Neural progenitor cell (in vitro differentiated cells): ENCODE measurements around the gene CTNNBL1. TPM values are rescaled to one million over a fixed set of nuclear protein-coding genes. Genes with fewer than 3 reads are reported as not detected.
"Not testable (repeated sequence)": the region's sequence is repeated elsewhere in the genome, so short reads cannot be mapped to it uniquely, and the experiment has no call there.

Experiments
- DNase-seq: peaks from one replicate; pipeline ENCODE4 v3.0.0-alpha.2; 2016; ENCODE audit warnings: low spot score
- H2AFZ ChIP-seq: fragments of 200-600 bp; sonication (generic); replicated peaks from 2 replicates; pipeline ENCODE4 v1.6.1; 2016; ENCODE audit warnings: antibody characterized with exemption
- H3F3A ChIP-seq: fragments of 200-600 bp; sonication (generic); 2 replicates; pipeline ENCODE4 v1.6.1; 2016; ENCODE audit warnings: antibody characterized with exemption, low read depth
- H3K27ac ChIP-seq: fragments of 200-600 bp; sonication (generic); 2 replicates; pipeline ENCODE4 v1.5.1; 2016; ENCODE audit warnings: mild to moderate bottlenecking
- H3K27me3 ChIP-seq: fragments of 200-600 bp; sonication (generic); 2 replicates; pipeline ENCODE4 v1.6.1; 2016; ENCODE audit warnings: mild to moderate bottlenecking, moderate library complexity
- H3K36me3 ChIP-seq: fragments of 200-600 bp; sonication (generic); 2 replicates; pipeline ENCODE4 v1.5.1; 2016
- H3K4me1 ChIP-seq: fragments of 200-600 bp; sonication (generic); 2 replicates; pipeline ENCODE4 v1.6.1; 2016; ENCODE audit warnings: mixed run types
- H3K4me2 ChIP-seq: fragments of 200-600 bp; sonication (generic); 2 replicates; pipeline ENCODE4 v1.6.1; 2016
- H3K4me3 ChIP-seq: fragments of 200-600 bp; sonication (generic); 2 replicates; pipeline ENCODE4 v1.5.1; 2016
- H3K79me2 ChIP-seq: fragments of 200-600 bp; sonication (generic); 2 replicates; pipeline ENCODE4 v1.6.1; 2016; ENCODE audit warnings: low read depth
- H3K9ac ChIP-seq: fragments of 200-600 bp; sonication (generic); 2 replicates; pipeline ENCODE4 v1.6.1; 2016
- H3K9me3 ChIP-seq: fragments of 200-600 bp; sonication (generic); 2 replicates; pipeline ENCODE4 v1.5.1; 2016; ENCODE audit warnings: low read depth
- H4K20me1 ChIP-seq: fragments of 200-600 bp; sonication (generic); 2 replicates; pipeline ENCODE4 v1.6.1; 2016; ENCODE audit warnings: low read depth
- H3K27ac Mint-ChIP-seq: 3 replicates; pipeline ENCODE4 v1.8.0; 2021; ENCODE audit warnings: mixed read lengths
- H3K27me3 Mint-ChIP-seq: 2 replicates; pipeline ENCODE4 v1.8.0; 2022; ENCODE audit warnings: low read depth, mild to moderate bottlenecking, inconsistent platforms, moderate library complexity, mixed read lengths; ENCODE audit not compliant: insufficient read depth
- H3K36me3 Mint-ChIP-seq: 3 replicates; pipeline ENCODE4 v1.8.0; 2021; ENCODE audit warnings: mixed read lengths
- H3K4me1 Mint-ChIP-seq: 3 replicates; pipeline ENCODE4 v1.8.0; 2021; ENCODE audit warnings: mixed read lengths
- H3K4me3 Mint-ChIP-seq: 3 replicates; pipeline ENCODE4 v1.8.0; 2021; ENCODE audit warnings: mild to moderate bottlenecking, moderate library complexity, mixed read lengths
- H3K9me3 Mint-ChIP-seq: 3 replicates; pipeline ENCODE4 v1.8.0; 2020; ENCODE audit warnings: mixed read lengths
- CTCF ChIP-seq: fragments of 200-600 bp; sonication (generic); IDR thresholded peaks from 2 replicates; pipeline ENCODE4 v1.5.1; 2017; ENCODE audit warnings: antibody characterized with exemption, mild to moderate bottlenecking
- EZH2 ChIP-seq: fragments of 200-600 bp; sonication (generic); IDR thresholded peaks from 2 replicates; pipeline ENCODE4 v1.6.1; 2017; ENCODE audit warnings: antibody characterized with exemption, mild to moderate bottlenecking, moderate library complexity
- EZH2phosphoT487 ChIP-seq: fragments of 200-600 bp; sonication (generic); IDR thresholded peaks from 2 replicates; pipeline ENCODE4 v1.6.1; 2017; ENCODE audit warnings: antibody characterized with exemption
- total RNA-seq: library from RNA; depleted of rRNA; stranded (reverse); fragments of >200 nt; gene quantifications from 2 replicates; pipeline ENCODE4 v1.2.3, GENCODE V29; 2015; ENCODE audit warnings: low replicate concordance

Gene CTNNBL1
- total RNA-seq, 1 donor from 2014 or later = 54.5 TPM

- no peaks in the 10 kb centered on the region for H3K36me3 ChIP-seq
- Mint-ChIP-seq H3K4me1 (peaks cover 8% of the 10 kb centered on the region), H3K27ac (no peak overlapping the region), H3K36me3 (no peaks in the 10 kb centered on the region), H3K4me3 (no peak overlapping the region), H3K9me3 (peaks cover 6% of the 10 kb centered on the region), H3K27me3 (peaks cover 11% of the 10 kb centered on the region)
- no peaks in the 10 kb centered on the region for H3K27me3 ChIP-seq
- H3F3A ChIP-seq = peaks cover 9% of the 10 kb centered on the region
- no peaks in the 10 kb centered on the region for H3K79me2 ChIP-seq
- H3K27ac ChIP-seq = no peak overlapping the region
- no peaks in the 10 kb centered on the region for H4K20me1 ChIP-seq
- no peaks in the 10 kb centered on the region for H3K9me3 ChIP-seq
- DNase-seq = no peak
- H2AFZ ChIP-seq = no peak overlapping the region
- H3K9ac ChIP-seq = no peak overlapping the region
- no peak for TF ChIP-seq EZH2
- TF ChIP-seq EZH2phosphoT487 = no peak
- no peak for TF ChIP-seq CTCF
- peaks cover 8% of the 10 kb centered on the region for H3K4me1 ChIP-seq
- H3K4me3 ChIP-seq = no peak overlapping the region
- no peak overlapping the region for H3K4me2 ChIP-seq
Observed at GRCh38 chr20:37661519-37661918, 32.3 kb upstream of the CTNNBL1 start.

DNA sequence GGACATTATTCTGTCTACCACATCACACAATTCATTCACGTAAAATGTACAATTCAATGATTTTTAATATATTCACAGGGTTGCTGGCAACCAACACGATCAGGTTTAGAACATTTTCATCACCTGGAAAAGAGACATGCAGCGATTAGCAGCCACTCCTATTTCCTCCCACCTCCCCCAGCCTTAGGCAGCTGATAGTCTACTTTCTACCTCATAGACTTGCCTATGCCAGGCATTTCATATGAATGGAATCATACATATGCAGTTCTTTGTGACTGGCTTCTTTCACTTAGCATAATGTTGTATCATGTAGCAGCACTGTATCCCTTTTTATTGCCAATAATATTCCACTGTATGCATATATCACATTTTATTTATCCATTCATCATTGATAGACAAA lies 31.5 kb upstream of the CTNNBL1 start:
- DNase-seq = no peak
- Histone ChIP-seq H3K9ac (no peak overlapping the region), H3K9me3 (no peaks in the 10 kb centered on the region), H3K27ac (no peak overlapping the region), H3K4me1 (peaks cover 8% of the 10 kb centered on the region), H3K4me3 (no peak overlapping the region), H3K27me3 (no peaks in the 10 kb centered on the region), H2AFZ (no peak overlapping the region), H3K36me3 (no peaks in the 10 kb centered on the region), H3F3A (peaks cover 9% of the 10 kb centered on the region), H4K20me1 (no peaks in the 10 kb centered on the region), H3K4me2 (no peak overlapping the region), H3K79me2 (no peaks in the 10 kb centered on the region)
- H3K4me1 Mint-ChIP-seq = peaks cover 8% of the 10 kb centered on the region
- TF ChIP-seq EZH2phosphoT487 = no peak
- no peak for TF ChIP-seq EZH2
- TF ChIP-seq CTCF = no peak
- no peak overlapping the region for H3K27ac Mint-ChIP-seq
- H3K9me3 Mint-ChIP-seq = peaks cover 6% of the 10 kb centered on the region
- H3K36me3 Mint-ChIP-seq = no peaks in the 10 kb centered on the region
- H3K4me3 Mint-ChIP-seq = no peak overlapping the region
- H3K27me3 Mint-ChIP-seq = peaks cover 7% of the 10 kb centered on the region

DNA sequence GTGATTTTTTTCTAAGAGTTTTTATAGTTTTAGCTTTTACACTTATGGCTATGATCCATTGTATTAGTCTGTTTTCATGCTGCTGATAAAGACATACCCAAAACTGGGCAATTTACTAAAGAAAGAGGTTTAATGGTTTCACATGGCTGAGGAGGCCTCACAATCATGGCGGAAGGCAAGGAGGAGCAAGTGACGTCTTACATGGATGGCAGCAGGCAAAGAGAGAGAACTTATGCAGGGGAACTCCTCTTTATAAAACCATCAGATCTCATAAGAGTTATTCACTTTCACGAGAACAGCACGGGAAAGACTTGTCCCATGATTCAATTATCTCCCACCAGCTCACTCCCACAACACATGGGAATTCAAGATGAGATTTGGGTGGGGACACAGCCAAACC lies 29.2 kb upstream of the CTNNBL1 start:
- not testable (repeated sequence) for H3K4me2 ChIP-seq, H3K36me3 ChIP-seq, H3K9me3 ChIP-seq, H3K27me3 ChIP-seq, H3K36me3 Mint-ChIP-seq, H3K27me3 Mint-ChIP-seq, H3K27ac Mint-ChIP-seq, H3K4me3 ChIP-seq, H3K9ac ChIP-seq, H4K20me1 ChIP-seq, H3K79me2 ChIP-seq, H3K4me1 ChIP-seq, H3K4me3 Mint-ChIP-seq, DNase-seq, H3K27ac ChIP-seq, H3F3A ChIP-seq, H3K9me3 Mint-ChIP-seq, H3K4me1 Mint-ChIP-seq, H2AFZ ChIP-seq

DNA sequence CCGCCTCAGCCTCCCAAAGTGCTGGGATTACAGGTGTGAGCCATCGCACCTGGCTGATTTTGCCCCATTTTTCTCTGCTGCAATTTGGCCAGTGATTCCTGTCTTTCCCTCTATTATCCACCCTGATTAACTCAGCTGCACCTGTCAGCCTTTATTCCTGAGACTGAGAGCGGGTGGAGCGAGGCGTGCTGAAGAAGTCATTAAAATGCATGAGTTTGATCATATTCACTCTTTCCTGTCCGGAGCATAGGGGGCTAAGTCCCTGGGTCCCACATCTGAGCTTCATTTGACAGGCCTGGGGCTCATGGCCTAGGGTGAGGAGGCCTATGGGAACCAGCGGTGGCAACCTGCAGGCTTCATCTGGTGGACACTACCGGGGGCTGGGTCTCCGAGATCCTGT lies 25.7 kb upstream of the CTNNBL1 start:
- H4K20me1 ChIP-seq = no peaks in the 10 kb centered on the region
- H3K27ac Mint-ChIP-seq = no peak overlapping the region
- no peak overlapping the region for H3K9ac ChIP-seq
- peaks cover 2% of the 10 kb centered on the region for H3K27me3 Mint-ChIP-seq
- peaks cover 9% of the 10 kb centered on the region for H3K4me1 ChIP-seq
- no peaks in the 10 kb centered on the region for H3K36me3 ChIP-seq
- no peak overlapping the region for H3K4me3 Mint-ChIP-seq
- no peak overlapping the region for H3K4me3 ChIP-seq
- H3K4me2 ChIP-seq = no peak overlapping the region
- H3K27me3 ChIP-seq = no peaks in the 10 kb centered on the region
- H3K27ac ChIP-seq = no peak overlapping the region
- peaks cover 21% of the 10 kb centered on the region for H3K4me1 Mint-ChIP-seq
- no peak for DNase-seq
- H3K36me3 Mint-ChIP-seq = no peaks in the 10 kb centered on the region
- H3K9me3 Mint-ChIP-seq = peaks cover 6% of the 10 kb centered on the region
- H2AFZ ChIP-seq = no peak overlapping the region
- no peaks in the 10 kb centered on the region for H3F3A ChIP-seq
- TF ChIP-seq EZH2phosphoT487 (no peak), CTCF (no peak), EZH2 (no peak)
- H3K9me3 ChIP-seq = no peaks in the 10 kb centered on the region
- H3K79me2 ChIP-seq = no peaks in the 10 kb centered on the region
